ENCODE results near the gene TRAFD1.

The TRAFD1 gene

DNA sequence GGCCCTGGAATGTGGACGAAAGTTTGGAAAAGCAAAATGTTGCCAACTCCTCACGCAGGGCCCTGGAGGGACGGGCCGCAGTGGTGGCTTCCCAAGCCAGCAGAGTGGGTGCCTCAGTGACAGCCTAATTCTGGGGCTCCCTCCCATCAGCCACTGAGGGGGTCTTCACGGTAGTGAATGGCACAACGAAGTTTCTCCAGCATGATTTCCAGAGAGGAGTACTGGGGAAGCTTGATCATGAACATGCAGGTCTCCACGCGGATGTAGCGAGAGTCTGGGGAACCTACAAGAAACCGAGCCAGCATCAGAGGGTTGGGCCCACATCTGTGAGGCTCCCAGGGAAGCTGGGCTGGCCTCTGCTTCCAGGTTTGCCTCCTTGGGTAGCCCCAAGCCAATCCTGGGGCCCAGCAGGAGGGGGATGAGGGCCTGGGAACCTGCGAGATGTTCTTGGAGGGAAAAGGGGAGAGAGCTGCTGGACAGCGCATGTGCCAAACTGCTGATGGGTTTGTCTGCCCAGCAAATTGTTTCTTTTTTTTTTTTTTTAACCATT is 37.0 kb downstream of the TRAFD1 start:
- Mint-ChIP-seq H3K36me3 (peaks cover 34% of the 10 kb centered on the region), H3K4me3 (no peak overlapping the region), H3K9me3 (ENCODE audit: low read depth) (peaks cover 11% of the 10 kb centered on the region), H3K27me3 (no peaks in the 10 kb centered on the region), H3K4me1 (ENCODE audit: low read depth) (peaks cover 28% of the 10 kb centered on the region), H3K27ac (no peak overlapping the region)

DNA sequence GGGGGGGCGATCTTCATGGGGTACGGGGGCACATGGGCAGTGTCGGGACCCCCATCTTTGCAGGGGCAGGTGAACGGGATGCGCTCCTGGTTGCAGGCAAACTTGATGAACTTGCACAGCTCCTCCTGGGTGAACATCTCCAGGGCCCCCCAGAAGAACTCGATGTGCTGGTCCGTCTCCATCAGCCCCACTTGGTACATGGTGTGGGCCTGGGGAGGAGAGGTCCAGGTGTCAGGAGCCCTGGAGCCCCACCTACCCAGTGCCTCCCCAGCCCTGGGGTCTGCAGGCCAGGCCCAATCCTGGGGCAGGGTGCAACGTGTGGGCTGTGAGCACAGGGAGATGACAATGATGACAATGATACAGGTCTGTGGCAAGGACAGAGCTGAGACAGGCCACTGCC is 37.7 kb downstream of the TRAFD1 start:
- Mint-ChIP-seq H3K36me3 (peaks cover 27% of the 10 kb centered on the region), H3K27me3 (no peaks in the 10 kb centered on the region), H3K4me1 (ENCODE audit: low read depth) (peaks cover 21% of the 10 kb centered on the region), H3K9me3 (ENCODE audit: low read depth) (peaks cover 7% of the 10 kb centered on the region), H3K4me3 (no peak overlapping the region), H3K27ac (no peak overlapping the region)

DNA sequence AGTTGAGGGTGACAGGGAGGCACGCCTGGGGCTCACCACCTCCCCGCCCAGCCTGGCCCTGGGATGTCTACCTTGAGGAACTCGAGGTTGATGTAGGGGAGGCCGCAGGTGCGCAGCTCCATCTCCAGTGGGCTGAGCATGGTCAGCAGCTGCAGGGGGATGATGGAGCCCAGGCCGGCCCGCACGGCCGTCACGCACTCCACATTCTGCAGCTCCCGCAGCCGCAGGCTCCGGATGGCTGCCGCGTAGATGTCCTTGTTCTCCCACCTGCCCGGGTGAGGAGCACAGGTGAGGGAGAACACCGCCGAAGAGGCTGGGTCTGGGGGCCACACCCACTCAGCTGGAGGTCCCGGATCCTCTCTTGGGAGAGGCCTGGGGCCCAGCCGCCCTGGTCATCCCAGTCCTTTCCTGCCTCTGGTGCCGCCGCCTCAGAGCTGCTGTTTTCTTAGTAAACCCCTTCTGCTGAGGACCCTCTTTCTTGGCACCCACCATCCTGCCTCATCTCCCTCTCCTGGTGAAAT is 38.2 kb downstream of the TRAFD1 start:
- Mint-ChIP-seq H3K27ac (no peak overlapping the region), H3K36me3 (peaks cover 22% of the 10 kb centered on the region), H3K4me1 (ENCODE audit: low read depth) (peaks cover 16% of the 10 kb centered on the region), H3K4me3 (no peak overlapping the region), H3K9me3 (ENCODE audit: low read depth) (peaks cover 4% of the 10 kb centered on the region), H3K27me3 (no peaks in the 10 kb centered on the region)

DNA sequence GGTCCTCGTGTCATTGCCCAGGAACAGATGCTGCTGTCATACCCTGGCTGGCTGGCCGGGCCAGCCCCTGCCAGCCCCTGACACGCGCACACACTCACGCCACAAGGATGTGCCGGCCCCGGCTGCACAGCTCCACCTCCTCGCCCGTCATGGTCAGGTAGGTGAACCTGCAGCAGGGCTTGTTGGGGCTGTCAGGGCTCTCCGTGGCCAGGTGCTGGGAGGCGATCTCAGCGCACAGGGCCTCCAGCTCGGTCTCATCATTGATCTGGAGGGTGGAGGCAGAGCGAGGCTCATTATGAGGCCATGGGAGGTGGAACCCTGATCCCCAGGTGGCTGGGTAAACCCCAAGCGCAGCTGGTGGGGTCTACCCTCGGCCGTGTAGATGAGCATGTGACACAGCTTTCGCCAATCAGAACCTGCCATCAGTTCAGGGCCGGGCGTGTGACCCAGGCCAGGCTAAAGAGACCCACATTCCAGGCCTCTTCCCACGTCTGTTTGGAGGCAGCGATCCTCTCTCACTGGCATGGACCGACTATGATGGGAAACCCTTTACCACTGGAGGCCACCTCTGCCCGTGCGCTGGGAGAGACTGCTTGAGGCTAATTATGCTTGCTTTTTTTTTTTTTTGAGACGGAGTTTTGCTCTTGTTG is 38.8 kb downstream of the TRAFD1 start:
- Mint-ChIP-seq H3K4me3 (no peak overlapping the region), H3K36me3 (peaks cover 17% of the 10 kb centered on the region), H3K27me3 (no peaks in the 10 kb centered on the region), H3K9me3 (ENCODE audit: low read depth) (peaks cover 4% of the 10 kb centered on the region), H3K4me1 (ENCODE audit: low read depth) (peaks cover 10% of the 10 kb centered on the region), H3K27ac (no peak overlapping the region)

DNA sequence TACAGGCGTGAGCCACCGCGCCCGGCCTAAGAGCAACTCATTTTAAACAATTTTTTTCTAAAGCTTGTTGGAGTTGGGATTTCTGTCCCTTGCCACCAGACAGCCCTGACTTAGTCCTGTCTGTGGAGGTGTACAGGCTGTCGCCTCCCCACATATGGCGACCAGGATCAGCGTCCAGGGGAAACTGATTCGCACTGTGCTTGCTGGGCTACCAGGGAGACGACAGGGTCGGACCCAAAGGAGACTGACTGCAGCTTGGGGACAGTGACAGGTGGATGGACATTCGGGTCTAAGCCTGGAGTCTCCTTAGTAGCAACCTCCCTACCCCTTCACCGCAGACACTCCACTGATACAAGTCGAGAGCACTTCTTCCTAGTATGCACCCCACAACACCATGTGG is 40.3 kb downstream of the TRAFD1 start:
- H3K4me1 Mint-ChIP-seq (ENCODE audit: low read depth) = peaks cover 7% of the 10 kb centered on the region
- no peaks in the 10 kb centered on the region for H3K9me3 Mint-ChIP-seq (ENCODE audit: low read depth)
- peaks cover 6% of the 10 kb centered on the region for H3K36me3 Mint-ChIP-seq
- H3K27ac Mint-ChIP-seq = no peak overlapping the region
- H3K4me3 Mint-ChIP-seq = no peak overlapping the region
- H3K27me3 Mint-ChIP-seq = no peaks in the 10 kb centered on the region

DNA sequence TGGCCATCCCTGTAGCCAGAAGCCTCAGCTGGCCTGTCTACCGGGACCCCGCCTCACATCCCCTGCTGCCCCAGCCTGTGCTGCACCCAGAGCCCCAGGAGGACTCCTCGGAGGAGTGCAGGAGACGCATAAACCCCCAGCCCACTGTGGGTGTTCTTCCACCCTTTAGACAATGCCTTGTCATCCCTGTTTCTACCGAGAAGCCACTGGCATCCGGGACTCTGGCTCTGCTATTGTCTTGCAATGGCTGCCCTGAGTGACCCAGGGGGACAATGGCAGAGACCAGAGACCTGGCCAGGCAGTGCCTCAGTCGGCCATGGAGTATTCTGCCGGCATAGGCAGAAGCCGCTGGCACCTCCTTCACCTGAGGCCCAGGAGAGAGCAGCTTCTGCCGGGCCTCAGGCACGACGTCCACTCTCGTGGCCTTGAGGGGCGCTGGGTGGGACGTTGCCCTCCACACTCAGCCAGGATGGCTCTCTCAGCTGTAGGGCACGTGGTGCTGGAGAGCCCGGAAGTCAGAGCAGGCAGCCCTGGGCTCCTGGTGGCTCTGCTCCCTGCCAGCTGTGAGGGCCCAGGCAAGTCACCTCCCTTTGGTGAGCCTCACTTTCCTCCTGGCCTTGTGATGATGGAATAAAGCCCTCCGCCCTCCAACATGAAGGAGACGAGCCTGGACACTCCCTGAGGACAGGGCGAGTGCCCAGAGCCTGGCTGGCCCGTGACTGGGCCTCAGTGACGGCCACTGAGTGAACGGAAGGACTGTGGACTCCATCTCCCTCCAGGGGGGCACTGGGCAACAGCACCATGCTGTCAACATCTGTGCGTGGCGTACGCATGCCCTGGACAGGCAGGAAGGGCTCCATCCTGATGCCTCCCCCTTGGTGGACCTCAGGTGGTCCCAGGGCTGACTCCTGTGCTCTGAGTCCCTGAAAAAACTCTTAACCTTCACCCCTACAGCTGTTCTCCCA is 41.0 kb downstream of the TRAFD1 start:
- peaks cover 3% of the 10 kb centered on the region for H3K36me3 Mint-ChIP-seq
- no peaks in the 10 kb centered on the region for H3K27me3 Mint-ChIP-seq
- H3K9me3 Mint-ChIP-seq (ENCODE audit: low read depth) = no peaks in the 10 kb centered on the region
- H3K4me3 Mint-ChIP-seq = no peak overlapping the region
- peaks cover 7% of the 10 kb centered on the region for H3K4me1 Mint-ChIP-seq (ENCODE audit: low read depth)
- no peak overlapping the region for H3K27ac Mint-ChIP-seq

DNA sequence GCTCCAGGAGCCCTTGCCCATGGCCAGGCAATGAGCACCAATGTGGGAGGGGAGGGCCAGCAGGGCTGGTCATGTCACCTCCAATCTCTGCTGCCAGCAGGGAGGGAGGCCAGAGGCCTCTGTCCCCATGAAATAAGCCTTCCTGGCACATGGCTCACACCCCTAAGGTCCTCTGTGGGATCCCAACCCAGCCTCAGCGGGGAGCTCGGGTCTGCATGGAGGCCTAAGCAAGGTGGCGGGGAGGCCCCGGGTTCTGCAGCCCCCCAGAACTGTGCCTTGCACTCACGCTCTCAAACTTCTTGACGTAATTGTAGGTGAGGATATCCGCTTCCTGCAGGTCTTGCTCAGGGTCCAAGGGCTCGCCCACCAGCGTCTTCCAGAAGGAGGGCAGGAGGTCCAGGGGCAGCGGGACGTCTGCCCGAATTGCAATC is 41.7 kb downstream of the TRAFD1 start:
- Mint-ChIP-seq H3K4me3 (no peak overlapping the region), H3K27me3 (no peaks in the 10 kb centered on the region), H3K36me3 (peaks cover under 1% of the 10 kb centered on the region), H3K27ac (no peak overlapping the region), H3K9me3 (ENCODE audit: low read depth) (no peaks in the 10 kb centered on the region), H3K4me1 (ENCODE audit: low read depth) (peaks cover 7% of the 10 kb centered on the region)

DNA sequence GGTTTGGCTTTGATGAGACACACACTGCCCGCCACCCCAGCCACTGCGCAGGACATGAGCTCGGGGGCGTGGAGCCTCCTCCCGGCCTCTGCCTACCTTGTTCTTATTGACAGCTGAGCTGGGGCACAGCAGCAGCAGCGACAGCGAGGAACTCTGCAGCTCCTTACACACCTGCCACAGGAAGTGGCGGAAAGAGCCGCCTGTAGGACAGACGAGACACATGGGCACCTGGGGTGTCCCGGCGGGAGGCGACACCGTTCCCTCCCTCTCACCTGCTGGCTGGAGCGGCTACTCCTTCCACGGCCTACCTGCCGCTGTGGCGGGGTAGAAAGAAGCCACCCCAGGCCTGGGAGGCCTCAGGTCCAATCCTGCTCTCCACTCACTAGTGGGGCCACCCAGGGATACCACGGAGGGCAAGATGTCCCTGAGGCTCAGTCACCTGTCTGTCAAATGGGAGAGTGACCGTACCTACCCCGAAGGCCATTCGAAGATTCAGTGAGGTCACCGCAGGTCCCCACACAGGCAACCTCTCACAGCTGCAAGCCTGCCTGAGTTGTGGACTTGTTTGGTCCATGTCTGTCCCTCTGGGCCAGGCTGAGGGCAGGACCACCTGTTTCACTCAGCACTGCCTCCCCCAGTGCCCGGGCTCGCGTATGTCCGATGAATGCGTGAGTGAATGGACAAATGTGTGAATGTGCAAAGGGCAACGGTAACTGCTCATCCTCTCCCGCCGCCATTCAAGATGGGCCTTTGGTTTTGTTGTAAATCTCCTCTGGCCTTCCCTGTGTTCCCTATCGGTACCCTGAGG is 42.6 kb downstream of the TRAFD1 start:
- Mint-ChIP-seq H3K4me3 (no peak overlapping the region), H3K27me3 (no peaks in the 10 kb centered on the region), H3K9me3 (ENCODE audit: low read depth) (no peaks in the 10 kb centered on the region), H3K4me1 (ENCODE audit: low read depth) (peaks cover 7% of the 10 kb centered on the region), H3K27ac (no peak overlapping the region), H3K36me3 (no peaks in the 10 kb centered on the region)

DNA sequence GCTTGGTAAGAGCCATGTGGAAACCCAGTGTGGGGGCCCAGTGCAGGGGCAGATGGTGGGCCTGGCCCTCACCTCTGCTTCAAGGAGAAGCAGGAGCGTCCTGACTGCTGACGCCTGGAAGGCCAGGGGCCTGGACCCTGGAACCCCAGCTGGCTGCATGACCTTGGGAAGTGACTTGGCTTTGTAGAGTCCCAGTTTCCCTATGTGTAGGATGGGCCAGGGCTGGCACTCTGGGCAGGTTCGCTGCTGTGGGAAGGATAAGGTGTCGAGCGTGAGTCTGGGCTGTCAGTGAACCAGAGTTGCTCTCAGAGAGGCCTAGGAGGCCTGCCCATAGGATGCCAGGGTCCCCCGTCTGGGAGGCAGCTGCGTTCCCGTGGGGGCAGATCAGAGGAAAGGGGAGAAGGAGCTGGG is 43.2 kb downstream of the TRAFD1 start:
- H3K4me3 Mint-ChIP-seq = no peak overlapping the region
- no peak overlapping the region for H3K27ac Mint-ChIP-seq
- H3K4me1 Mint-ChIP-seq (ENCODE audit: low read depth) = peaks cover 7% of the 10 kb centered on the region
- H3K36me3 Mint-ChIP-seq = no peaks in the 10 kb centered on the region
- H3K9me3 Mint-ChIP-seq (ENCODE audit: low read depth) = no peaks in the 10 kb centered on the region
- H3K27me3 Mint-ChIP-seq = no peaks in the 10 kb centered on the region

DNA sequence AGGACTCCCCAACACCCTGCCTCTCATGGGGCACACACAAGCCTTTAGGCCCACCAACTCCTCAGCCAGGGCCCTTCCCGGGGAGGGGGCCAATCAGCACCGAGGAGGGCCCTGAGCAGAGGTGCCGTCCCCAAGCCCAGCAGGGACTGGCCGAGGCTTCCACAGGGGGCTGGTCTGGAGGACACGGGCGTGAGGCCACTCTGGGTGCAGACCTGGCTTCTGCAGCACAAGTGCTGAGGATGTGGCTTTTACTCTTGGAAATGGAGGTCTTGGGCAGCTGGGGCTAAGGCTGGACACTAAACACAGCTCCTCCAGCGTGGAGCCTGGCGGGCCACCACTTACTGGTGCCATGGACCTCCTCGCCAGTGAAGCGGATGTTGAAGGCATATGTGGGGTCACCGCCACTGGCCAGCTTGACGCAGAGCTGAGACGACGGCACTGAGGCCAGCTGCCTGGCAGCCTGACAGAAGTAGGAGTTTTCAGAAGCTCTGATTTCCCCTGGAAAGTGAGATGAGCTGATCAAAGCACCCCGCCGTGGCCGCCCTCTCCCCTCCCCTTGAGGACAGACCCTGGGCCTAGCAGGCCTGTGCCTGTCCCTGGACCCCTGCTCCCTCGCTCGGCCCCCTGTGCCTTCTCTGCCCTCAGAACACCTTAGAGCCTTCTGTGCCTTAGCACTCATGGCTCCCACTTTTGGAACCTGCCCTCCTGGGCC is 44.0 kb downstream of the TRAFD1 start:
- Mint-ChIP-seq H3K4me3 (no peak overlapping the region), H3K4me1 (ENCODE audit: low read depth) (peaks cover 7% of the 10 kb centered on the region), H3K36me3 (no peaks in the 10 kb centered on the region), H3K9me3 (ENCODE audit: low read depth) (no peaks in the 10 kb centered on the region), H3K27ac (no peak overlapping the region), H3K27me3 (no peaks in the 10 kb centered on the region)

DNA sequence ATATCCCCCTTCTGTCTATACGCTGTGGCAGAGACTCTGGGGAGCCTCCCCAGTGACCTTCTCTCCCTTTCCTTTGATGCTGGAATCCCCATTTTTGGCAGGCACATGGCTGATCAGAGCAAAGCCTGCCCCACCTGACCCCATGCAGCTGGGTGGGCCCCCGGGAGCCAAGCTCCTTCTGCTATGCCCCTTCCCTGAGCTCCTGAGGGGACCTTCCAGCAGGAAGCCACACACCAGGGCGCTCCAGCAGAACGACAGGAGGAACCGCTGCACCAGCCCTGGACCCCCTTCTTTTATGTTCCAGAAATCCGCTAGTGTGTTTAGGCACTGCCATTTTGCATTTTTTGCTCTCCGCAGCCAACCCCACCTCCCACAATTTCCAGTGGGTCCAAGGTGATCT is 44.6 kb downstream of the TRAFD1 start:
- H3K4me1 Mint-ChIP-seq (ENCODE audit: low read depth) = peaks cover 7% of the 10 kb centered on the region
- H3K9me3 Mint-ChIP-seq (ENCODE audit: low read depth) = no peaks in the 10 kb centered on the region
- no peak overlapping the region for H3K27ac Mint-ChIP-seq
- no peaks in the 10 kb centered on the region for H3K36me3 Mint-ChIP-seq
- H3K4me3 Mint-ChIP-seq = no peak overlapping the region
- no peaks in the 10 kb centered on the region for H3K27me3 Mint-ChIP-seq

DNA sequence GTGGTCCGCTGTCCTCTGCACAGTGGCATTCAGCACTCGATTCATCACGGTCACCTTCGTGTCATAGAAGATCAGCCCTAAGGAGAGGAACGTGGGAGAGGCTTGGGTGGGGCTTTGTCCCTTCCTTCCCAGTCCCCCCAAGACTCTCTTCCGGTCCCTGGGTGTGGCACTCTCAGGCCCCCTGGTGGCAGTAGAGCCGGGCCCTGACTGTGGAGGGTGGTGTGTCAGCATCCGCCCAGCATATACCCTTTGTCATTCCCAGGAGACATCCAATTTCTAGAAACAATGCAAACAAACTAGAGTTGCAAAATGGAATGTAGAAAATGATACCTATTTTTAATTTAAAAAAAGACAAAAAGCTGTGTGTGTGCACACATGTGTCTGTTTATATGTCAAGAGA is 45.0 kb downstream of the TRAFD1 start:
- H3K27me3 Mint-ChIP-seq = no peaks in the 10 kb centered on the region
- no peak overlapping the region for H3K4me3 Mint-ChIP-seq
- H3K36me3 Mint-ChIP-seq = no peaks in the 10 kb centered on the region
- H3K4me1 Mint-ChIP-seq (ENCODE audit: low read depth) = peaks cover 7% of the 10 kb centered on the region
- no peak overlapping the region for H3K27ac Mint-ChIP-seq
- H3K9me3 Mint-ChIP-seq (ENCODE audit: low read depth) = no peaks in the 10 kb centered on the region

DNA sequence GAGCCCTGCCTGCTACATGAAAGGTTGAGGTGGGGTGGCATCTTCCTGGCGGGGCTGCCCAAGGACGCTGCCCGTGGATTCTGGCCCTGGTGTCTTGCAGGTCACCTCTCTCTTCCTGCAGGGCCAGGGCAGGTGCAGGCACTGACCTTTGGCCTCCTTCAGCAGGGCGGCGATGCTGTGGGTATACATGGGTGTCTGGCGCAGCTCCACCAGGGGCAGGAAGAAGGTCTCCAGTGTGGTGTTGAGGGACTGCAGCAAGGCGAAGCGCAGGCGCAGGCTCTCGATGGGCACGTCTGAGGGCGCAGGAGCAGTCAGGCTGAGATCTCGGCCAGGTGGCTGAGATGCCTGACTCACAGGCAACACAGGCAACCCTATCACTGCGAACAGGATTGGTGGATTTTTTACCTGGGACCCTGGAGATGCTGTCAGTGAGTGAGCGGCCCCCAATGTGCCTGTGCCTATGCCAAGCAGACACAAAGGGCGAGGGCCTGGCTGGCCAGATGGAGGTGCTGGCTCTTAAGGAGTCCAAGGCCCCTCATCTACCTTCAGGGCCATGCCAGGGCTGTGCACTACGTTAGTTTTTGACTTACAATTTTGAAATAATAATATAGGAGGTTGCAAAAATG is 45.7 kb downstream of the TRAFD1 start:
- Mint-ChIP-seq H3K9me3 (ENCODE audit: low read depth) (no peaks in the 10 kb centered on the region), H3K4me3 (no peak overlapping the region), H3K27me3 (no peaks in the 10 kb centered on the region), H3K27ac (no peak overlapping the region), H3K4me1 (ENCODE audit: low read depth) (peaks cover 7% of the 10 kb centered on the region), H3K36me3 (no peaks in the 10 kb centered on the region)

Data from activated naive CD8-positive, alpha-beta T cell (primary cell).